Sciatic nerve (tissue), 2 donors: Measurements from ENCODE around the gene CERS2. TPM values are rescaled to one million over a fixed set of nuclear protein-coding genes. Genes with fewer than 3 reads are reported as not detected.
A peak's percentile ranks its signal among the peaks of the same experiment; 100 is the strongest.
"Not testable (repeated sequence)": the region's sequence is repeated elsewhere in the genome, so short reads cannot be mapped to it uniquely, and the experiment has no call there.

Source experiments
- ATAC-seq: fragments of 200-7000 bp; cut with Tn5 transposase; one replicate; pipeline ENCODE4 v1.9.1; 2020; ENCODE audit warnings: mild to moderate bottlenecking, moderate library complexity
- DNase-seq: peaks from one replicate; pipeline ENCODE4 v3.0.0-alpha.2; 2020; ENCODE audit warnings: low spot score
- intact Hi-C: fragments of 100-400 bp; cut with DNase I; formaldehyde crosslinking; loops from one replicate; pipeline ENCODE4 v1.14.2; 2022
- total RNA-seq: library from RNA; stranded (reverse); fragmentation: NEBNext Ultra II Directional; extraction: Animal tissue kit (Norgen Biotek cat#: 25700); gene quantifications from one replicate; pipeline ENCODE4 v1.2.1, GENCODE V29; 2021
- donor health status: DM: no; HTN: no; CAD: no.
- donor health status: DM: no; HTN: no; CAD: no.

Gene CERS2
- total RNA-seq, 1 donor from 2014 or later, result 215 TPM

DNA sequence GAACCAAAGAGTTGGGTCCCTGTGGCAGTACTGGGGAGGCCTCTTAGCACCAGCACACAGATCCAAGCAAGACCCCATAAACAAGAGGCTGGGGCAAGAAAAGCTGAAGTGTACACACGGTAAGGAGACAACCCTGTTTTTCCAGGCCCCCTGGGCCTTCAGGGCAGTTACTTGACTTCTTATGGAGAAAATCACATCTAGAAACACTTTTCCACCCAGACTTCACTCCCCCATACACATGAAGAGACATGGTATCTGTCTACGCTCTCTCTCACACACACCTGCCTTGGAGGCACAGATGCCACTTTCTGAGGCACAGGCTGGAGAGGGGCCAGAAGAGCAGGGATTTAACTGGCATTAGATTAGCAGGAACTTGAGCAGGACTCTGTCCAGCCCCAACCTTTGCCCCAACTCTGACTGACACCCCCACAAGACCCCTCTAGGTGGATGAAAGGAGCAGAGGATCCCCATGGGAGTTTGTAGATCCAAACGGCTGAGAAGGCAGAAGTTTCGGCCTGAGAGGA lies 2.2 kb downstream of the CERS2 start:
- ATAC-seq (no peak), DNase-seq (no peak)
- intact Hi-C loops, result no loop called here

DNA sequence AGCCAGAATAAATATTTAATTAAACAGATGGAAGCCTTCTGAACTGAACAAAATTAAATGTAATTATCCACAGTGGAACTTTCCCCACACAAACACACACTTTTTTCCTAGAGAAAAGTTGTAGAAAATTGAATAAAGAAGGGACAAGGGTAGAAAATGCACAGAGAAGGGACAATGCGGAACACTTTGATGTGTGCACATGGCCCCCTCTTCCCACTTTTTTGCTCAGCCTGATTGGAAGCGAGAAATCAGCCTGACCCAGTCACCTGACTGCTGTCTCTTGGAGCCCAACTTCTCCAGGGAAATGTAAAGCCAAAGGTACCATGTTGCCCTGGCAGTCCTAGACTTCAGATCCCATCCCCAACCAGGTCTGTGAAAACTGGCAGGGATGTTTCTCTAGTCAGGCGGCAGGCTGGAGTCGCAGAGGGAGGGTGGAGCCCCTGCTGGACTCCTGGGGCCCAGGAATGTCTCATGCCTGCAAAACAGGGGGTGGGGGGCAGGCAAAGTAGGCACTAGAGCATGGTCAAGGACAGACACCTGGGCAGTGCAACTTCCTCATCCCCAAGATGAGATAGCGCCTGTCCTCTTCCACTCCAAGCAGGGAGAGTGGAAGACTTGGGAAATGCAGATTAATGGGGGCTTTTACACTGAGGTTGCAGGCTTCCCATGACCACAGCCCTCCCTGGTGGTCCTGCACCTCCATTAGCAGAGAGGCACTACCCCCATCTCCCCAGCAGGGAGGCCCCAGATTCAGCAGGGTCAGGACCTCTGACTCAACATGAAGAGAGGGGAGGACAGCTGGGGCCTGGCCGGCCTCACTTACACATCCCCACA lies 2.8 kb downstream of the CERS2 start:
- ATAC-seq (no peak), DNase-seq (no peak)
- intact Hi-C loops, result no loop called here

DNA sequence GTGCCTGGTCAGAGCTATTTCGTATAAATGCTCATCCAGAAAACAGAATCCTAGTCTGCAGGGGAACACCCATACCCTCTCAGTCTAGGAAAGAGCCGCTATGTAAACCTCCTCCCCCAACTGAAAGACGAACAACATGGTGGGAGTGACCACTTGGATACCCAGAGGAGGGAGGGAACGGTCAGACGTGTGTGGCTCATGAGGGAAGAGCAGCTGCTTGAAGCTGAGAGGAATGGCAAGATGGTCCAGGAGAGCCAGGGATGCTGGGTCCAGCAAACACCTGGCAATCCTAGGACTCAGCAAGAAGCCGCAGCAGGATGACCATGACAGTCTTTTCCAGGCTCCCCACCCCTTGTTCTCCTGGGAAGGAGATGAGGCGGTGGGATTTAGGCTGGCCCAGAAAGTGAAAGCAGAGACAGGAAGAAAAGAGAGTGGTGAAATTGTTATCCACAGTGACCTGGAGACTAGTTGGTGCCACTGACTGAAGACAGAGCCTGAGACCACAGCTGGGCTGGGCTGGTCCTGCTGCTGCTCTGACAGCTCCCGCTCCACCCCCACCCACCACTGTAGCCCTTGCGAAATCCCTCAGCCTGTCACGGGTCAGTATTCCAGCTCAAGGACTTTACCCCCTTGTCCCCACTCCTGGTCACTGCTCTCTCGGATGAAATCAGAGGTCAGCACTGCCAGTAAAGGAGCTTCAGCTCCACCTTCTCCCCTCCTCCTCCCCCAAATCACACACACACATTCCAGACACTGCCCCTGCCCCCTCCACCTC lies 3.6 kb downstream of the CERS2 start:
- peak; percentile 80 for DNase-seq
- ATAC-seq, result peak; percentile 91
- intact Hi-C loops, result no loop called here

DNA sequence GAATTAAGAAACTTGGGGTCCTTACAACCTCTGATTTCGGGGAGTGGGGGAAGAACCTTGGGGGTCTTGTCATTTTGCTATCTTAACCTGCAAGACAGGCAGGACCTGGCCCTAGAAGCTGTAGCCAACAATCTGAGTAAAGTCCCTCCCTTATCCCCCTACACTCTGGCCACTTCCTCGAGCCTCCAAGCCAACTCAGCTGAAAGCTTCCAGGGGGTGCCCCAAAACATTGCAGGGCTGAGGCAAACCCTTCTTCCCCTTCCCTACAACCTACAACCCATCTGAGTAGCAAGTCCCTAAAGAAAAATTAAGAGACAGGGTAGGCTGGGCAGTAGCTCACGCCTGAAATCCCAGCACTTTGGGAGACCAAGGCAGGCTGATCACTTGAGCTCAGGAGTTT lies 5.0 kb downstream of the CERS2 start:
- ATAC-seq, result no peak
- DNase-seq, result no peak
- intact Hi-C loops, result no loop called here

DNA sequence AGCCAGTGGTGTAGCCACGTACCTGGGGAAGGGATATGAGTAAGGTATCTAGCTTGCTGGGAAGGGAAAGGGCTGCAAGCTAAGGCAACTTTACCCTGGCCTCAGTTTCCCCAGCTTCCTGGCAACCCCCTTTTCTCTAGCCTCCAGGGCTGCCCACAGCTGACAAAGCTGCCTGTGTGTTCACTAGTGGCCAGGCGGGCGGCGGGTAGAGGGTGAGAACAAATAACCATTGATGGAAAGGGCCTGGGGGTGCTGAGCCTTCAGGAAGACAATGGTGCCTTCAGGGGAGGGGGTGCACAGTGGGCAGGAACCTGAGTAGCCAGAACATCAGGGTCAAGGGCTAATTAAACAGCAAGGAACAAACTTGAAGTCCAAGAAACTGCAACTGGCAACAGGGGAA lies 6.1 kb downstream of the CERS2 start:
- intact Hi-C loops, result no loop called here
- DNase-seq (no peak), ATAC-seq (no peak)

DNA sequence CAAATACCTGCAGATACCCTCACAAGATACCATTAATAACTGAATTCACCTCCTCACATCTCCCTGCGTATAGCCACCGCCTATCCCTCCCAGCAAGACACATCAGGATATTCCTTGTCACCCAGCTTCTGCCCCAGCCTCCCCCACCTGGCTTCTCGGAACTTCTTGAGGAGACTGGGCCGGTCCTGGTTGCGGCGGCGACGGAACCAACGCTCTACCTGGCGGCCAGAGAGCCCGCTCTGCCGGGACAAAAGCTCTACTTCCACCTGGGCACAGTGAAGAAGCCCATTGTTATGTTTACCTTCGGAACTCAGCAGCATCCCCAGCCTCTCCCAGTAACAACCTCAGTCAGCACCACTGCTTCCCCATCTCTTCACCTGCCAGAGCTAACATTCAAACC lies 6.7 kb downstream of the CERS2 start:
- intact Hi-C loops, result no loop called here
- no peak for ATAC-seq
- no peak for DNase-seq

DNA sequence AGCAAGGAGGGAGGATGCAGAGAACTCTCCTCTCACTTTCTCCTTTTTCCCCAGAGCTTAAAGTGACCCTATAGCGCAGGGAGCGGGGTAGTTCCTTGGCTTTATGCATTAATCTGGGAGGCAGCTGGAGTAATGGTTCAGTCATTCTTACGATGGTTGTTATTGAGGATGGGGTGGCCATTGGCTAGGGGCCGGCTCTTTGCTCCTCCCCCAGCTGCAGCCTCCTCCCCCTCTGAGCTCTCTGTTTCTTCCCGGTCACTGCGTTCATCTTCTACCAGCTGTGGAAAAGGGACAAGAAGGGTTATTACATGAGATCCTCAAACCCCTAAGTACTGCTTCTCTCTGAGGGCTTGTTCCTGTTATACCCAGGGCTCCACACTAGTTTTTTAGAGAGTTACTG lies 8.6 kb downstream of the CERS2 start:
- ATAC-seq (no peak), DNase-seq (no peak)
- intact Hi-C loops, result no loop called here

DNA sequence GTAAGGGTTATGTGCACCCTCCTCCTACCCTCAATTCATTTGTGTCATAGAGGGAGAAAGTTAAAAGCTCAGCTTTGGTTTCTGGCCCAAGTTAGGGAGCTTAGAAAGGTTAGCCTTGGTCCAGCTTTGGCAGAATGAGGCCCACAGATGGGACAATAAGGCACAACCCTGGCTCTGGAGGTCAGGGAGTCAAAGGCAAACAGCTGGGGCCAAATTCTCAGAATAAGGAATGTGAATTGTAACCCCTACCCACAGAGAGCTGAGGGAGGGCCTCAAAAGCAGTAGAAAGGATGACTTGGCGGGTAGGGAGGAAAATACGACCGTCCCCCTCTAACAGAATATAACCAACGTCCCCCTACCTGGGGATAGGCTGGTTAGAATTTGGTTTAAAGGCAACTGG lies 9.0 kb downstream of the CERS2 start:
- DNase-seq, result no peak
- intact Hi-C loops, result no loop called here
- no peak for ATAC-seq

DNA sequence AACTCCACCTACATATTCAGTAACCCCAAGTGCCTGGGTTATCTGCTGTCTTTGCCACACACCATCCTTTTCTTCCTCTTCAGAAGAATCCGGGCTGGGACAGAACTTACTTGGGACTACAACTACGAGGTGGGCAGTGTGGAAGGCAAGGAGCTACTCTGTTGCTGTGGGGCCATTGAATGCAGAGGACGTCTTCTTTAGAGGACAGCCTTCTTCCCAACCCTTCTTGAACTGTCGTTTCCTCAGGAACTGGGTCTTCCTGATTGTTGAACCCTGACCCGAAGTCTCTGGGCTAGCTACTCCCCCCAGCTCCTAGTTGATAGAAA lies 10.5 kb downstream of the CERS2 start:
- intact Hi-C loops, result no loop called here
- DNase-seq (no peak), ATAC-seq (no peak)

DNA sequence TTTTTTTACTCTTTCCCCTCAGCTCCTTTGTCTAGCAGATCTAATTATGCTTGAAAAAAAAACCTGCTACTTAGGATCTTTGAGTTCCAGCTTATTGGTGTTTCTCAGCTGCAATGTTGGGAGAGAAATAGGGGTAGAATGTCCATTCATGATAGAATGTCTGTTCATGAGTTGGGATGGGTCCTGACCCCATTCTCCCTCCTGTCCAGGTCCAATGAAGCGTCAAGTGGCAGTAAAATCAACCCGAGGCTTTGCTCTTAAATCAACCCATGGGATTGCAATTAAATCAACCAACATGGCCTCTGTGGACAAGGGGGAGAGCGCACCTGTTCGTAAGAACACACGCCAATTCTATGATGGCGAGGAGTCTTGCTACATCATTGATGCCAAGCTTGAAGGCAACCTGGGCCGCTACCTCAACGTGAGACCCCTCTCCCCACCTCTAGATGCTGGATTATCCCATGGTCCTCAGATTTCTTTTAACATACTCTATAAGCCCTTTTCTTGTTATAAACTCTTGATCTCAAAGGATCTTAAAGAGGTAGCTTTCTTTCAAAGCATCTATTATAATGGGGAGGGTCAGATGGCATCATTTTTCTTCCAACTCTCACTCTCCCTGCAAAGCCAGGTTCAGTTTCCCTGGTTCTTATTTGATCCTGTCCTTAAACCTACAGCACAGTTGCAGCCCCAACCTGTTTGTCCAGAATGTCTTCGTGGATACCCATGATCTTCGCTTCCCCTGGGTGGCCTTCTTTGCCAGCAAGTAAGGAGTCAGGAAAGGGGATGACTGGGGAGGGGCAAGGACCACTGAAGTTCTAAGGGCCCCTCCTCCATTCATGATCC lies 11.1 kb downstream of the CERS2 start:
- intact Hi-C loops, result no loop called here
- ATAC-seq (no peak), DNase-seq (no peak)

DNA sequence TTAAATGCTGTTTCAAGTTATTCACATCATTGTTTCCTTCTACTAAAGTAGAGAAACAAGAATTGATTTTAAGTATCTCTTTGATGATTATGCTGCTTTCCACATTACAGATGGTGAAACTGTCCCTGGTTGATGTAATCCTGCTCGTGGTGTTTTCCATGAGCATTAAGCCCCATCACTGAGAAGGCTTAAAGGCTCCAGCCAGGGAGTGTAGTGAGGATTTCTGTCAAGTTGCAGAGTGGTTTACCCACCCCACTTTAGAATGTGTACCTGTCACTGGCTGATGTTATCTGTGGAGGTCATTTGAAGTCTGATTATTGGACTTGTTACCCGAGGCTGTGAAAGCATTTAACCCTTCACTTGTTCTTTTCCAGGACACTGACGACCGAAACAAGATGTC lies 12.9 kb downstream of the CERS2 start:
- intact Hi-C loops, result no loop called here
- DNase-seq (no peak), ATAC-seq (no peak)

DNA sequence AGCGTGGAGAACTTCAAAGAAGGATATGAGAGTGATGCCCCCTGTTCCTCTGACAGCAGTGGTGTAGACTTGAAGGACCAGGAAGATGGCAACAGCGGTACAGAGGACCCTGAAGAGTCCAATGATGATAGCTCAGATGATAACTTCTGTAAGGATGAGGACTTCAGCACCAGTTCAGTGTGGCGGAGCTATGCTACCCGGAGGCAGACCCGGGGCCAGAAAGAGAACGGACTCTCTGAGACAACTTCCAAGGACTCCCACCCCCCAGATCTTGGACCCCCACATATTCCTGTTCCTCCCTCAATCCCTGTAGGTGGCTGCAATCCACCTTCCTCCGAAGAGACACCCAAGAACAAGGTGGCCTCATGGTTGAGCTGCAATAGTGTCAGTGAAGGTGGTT lies 14.0 kb downstream of the CERS2 start:
- ATAC-seq (no peak), DNase-seq (no peak)
- intact Hi-C loops, result no loop called here

DNA sequence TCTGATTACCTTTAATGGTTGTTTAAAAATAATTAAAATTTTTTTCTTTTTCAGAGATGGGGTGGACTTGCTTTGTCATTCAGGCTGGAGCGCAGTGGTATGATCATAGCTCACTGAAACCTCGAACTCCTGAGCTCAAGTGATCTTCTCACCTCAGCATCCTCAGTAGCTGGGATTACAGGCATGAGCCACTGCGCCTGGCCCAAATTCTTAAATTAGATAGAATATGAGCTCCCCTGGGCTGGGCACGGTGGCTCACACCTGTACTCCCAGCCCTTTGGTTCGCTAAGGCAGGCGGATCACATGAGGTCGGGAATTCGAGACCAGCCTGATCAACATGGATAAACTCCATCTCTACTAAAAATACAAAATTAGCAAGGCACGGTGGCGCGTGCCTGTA lies 17.0 kb downstream of the CERS2 start:
- DNase-seq, result no peak
- intact Hi-C loops, result loop anchor here (1.0 kb wide), 1 partner anchor 46 kb away; no protein-coding TSS in a partner anchor
- ATAC-seq, result no peak

DNA sequence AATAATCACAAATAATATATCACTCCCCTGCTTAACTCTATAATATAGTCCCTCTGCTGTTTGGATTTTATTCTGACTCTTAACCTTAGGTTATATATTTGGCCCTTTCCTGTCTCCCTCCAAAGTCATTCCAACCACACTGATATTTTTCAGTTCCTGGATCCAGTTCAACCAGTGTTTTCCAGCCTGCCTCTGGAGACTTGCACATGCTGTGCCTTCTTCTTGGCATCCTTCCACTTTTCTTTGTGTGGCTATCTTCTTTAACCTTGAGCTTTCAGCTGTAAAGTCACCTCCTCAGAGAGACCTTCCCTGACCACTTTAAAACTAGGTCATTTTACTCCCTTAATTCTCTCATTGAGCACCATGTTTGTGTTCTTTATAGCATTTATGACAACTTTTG lies 19.4 kb downstream of the CERS2 start:
- DNase-seq (no peak), ATAC-seq (no peak)
- intact Hi-C loops, result no loop called here

DNA sequence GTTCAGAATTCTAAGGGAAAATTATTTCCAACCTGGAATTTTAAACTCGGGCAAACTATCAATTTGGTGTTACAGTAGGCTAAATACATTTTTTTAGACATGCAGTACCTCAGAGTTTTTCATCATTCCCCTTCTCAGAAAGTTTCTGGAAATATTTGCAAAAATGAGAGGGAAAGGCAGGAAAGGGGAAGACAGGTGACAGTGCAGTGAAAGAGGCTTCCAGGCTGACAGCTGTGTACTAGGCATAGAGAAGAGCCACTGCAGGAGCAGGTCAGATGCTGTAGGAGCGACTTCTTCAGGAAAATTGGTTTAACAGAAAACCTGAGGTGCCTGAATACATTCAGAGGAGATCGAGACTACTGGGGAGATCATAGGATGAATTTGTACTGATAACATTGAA lies 19.9 kb downstream of the CERS2 start:
- DNase-seq, result no peak
- no peak for ATAC-seq
- intact Hi-C loops, result no loop called here

DNA sequence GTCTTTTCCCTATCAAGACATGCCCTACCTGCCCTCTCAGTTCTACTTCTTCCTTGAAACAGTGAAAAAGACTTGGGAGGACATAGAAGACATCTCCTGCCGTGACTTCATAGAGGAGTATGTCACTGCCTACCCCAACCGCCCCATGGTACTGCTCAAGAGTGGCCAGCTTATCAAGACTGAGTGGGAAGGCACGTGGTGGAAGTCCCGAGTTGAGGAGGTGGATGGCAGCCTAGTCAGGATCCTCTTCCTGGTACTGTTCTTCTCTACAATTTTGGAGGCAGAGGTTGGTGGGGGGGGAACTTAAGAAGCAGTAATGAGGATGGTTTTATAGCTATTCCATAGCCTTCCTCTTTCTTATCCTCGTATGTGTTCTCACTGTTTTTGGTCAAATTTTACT lies 29.8 kb downstream of the CERS2 start:
- intact Hi-C loops, result no loop called here
- ATAC-seq, result no peak
- DNase-seq, result no peak

DNA sequence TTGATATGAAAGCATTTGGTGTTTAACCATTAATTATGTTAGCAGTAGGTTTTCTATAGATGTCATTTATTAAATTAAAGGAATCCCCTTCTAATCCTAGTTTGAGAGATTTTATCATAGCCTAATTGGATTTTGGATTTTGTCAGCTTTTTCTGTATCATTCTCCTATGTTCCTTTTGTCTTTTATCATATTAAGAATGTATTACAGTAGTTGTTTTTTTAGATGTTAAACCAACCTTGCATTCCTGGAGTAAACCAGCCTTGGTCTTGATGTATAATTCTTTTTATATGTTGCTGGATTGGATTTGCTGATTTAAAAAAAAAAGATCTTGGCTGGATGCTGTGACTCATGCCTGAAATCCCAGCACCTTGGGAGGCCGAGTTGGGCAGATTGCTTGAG lies 42.9 kb downstream of the CERS2 start:
- DNase-seq, result no peak
- no peak for ATAC-seq
- intact Hi-C loops, result no loop called here

DNA sequence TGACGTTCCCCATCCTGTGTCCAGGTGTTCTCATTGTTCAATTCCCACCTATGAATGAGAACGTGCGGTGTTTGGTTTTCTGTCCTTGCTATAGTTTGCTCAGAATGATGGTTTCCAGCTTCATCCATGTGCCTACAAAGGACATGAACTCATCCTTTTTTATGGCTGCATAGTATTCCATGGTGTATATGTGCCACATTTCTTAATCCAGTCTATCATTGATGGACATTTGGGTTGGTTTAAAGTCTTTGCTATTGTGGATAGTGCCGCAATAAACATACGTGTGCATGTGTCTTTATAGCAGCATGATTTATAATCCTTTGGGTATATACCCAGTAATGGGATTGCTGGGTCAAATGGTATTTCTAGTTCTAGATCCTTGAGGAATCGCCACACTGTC lies 45.9 kb downstream of the CERS2 start:
- DNase-seq, intact Hi-C loops, ATAC-seq: not testable (repeated sequence)

DNA sequence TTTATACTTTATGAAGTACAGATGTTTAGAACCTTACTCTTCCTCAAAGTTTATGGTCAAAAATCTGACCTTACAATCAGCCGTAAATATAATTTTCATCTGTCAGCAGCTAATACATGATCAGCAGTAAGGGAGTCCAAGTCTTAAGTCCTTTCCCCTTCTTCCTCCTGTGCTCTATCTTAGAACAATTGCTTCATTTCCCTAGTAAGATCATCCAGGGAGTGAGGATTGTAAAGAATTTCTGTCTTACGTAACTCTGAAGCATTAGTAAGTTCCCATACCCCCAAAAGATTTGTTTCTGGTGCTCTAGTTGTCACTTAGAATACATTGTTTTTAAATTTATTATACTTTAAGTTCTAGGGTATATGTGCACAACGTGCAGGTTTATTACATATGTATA lies 46.3 kb downstream of the CERS2 start:
- ATAC-seq, result no peak
- intact Hi-C loops, result no loop called here
- DNase-seq, result no peak

DNA sequence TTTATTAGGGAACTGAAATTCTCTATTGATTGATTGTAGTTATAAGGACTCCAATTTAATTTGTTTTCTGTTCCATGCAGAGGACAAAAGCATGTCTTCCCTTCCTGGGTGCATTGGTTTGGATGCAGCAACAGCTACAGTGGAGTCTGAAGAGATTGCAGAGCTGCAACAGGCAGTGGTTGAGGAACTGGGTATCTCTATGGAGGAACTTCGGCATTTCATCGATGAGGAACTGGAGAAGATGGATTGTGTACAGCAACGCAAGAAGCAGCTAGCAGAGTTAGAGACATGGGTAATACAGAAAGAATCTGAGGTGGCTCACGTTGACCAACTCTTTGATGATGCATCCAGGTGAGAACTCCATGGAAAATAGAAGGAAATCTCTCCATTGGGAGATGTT lies 47.0 kb downstream of the CERS2 start:
- ATAC-seq, result no peak
- DNase-seq, result no peak
- intact Hi-C loops, result no loop called here
